Measurements from ENCODE around the gene SKP1.

- TF ChIP-seq POLR2A (IDR thresholded peaks at IDR 0.05): peak in 1 of 2 donors; percentile 37
- TF ChIP-seq CTCF (IDR thresholded peaks at IDR 0.05): peak in 3 of 6 experiments; percentile 76 to 86 (median 78)
These were observed 4.8 kb downstream of the SKP1 start for GRCh38 chr5:134171972-134172371.
